IMR-90 (cell line): Measurements from ENCODE around the gene SPTLC3. TPM values are rescaled to one million over a fixed set of nuclear protein-coding genes. Genes with fewer than 3 reads are reported as not detected.

Source experiments
- ATAC-seq: fragments of 200-7000 bp; cut with Tn5 transposase; 2 replicates; pipeline ENCODE4 v1.9.1; 2020; ENCODE audit warnings: low read depth, mild to moderate bottlenecking, moderate library complexity
- BruUV-seq: library from RNA; stranded (reverse); fragments of 400-500 nt; replicated peaks from 2 replicates; lab custom pipeline; 2021; lab: Mats Ljungman, UMichigan
- CTCF ChIA-PET: fragments of 300-600 bp; formaldehyde crosslinking; extraction: SDS; loops from one replicate; lab custom pipeline; 2021; ENCODE audit warnings: antibody characterized with exemption; lab: Yijun Ruan, JAX
- POLR2A ChIA-PET: fragments of 300-600 bp; sonication (Branson Sonifier 250); formaldehyde crosslinking; loops from one replicate; lab custom pipeline; 2022; ENCODE audit warnings: antibody characterized with exemption; ENCODE audit not compliant: unreplicated experiment; lab: Charles Lee
- DNase-seq: peaks from one replicate; pipeline ENCODE4 v3.0.0; 2013
- H2AFZ ChIP-seq: replicated peaks from 2 replicates; pipeline ENCODE3; 2013; ENCODE audit warnings: low read length, mild to moderate bottlenecking; ENCODE audit not compliant: poor library complexity
- H2AK5ac ChIP-seq: 2 replicates; pipeline ENCODE4 v1.6.1; 2013; ENCODE audit warnings: low read depth, low read length, inconsistent platforms
- H2AK9ac ChIP-seq: replicated peaks from 2 replicates; pipeline ENCODE3; 2013; ENCODE audit warnings: mild to moderate bottlenecking, low read depth, low read length, moderate library complexity; ENCODE audit not compliant: poor library complexity
- H2BK120ac ChIP-seq: 2 replicates; pipeline ENCODE4 v1.6.1; 2013; ENCODE audit warnings: low read depth, low read length, inconsistent platforms
- H2BK15ac ChIP-seq: 3 replicates; pipeline ENCODE4 v1.6.1; 2013; ENCODE audit warnings: low read depth, low read length, inconsistent platforms
- H2BK20ac ChIP-seq: 2 replicates; pipeline ENCODE4 v1.6.1; 2013; ENCODE audit warnings: low read depth, mild to moderate bottlenecking, inconsistent platforms, low read length, moderate library complexity
- H2BK5ac ChIP-seq: 2 replicates; pipeline ENCODE4 v1.6.1; 2013; ENCODE audit warnings: mild to moderate bottlenecking, low read depth, low read length, inconsistent platforms; ENCODE audit not compliant: poor library complexity, severe bottlenecking
- H3K14ac ChIP-seq: replicated peaks from 2 replicates; pipeline ENCODE4 v1.6.1; 2013; ENCODE audit warnings: low read depth, low read length, inconsistent platforms
- H3K18ac ChIP-seq: 2 replicates; pipeline ENCODE4 v1.6.1; 2013; ENCODE audit warnings: low read depth, low read length, control low read depth
- H3K23ac ChIP-seq: 2 replicates; pipeline ENCODE4 v1.6.1; 2013; ENCODE audit warnings: low read depth, low read length, inconsistent platforms
- H3K27ac ChIP-seq: 2 replicates; pipeline ENCODE4 v1.5.1; 2013; ENCODE audit warnings: mild to moderate bottlenecking, control low read depth, low read length; ENCODE audit not compliant: insufficient read depth
- H3K27me3 ChIP-seq: 2 replicates; pipeline ENCODE4 v1.6.1; 2013; ENCODE audit warnings: low read length; ENCODE audit not compliant: control insufficient read depth, insufficient read depth
- H3K36me3 ChIP-seq: 2 replicates; pipeline ENCODE4 v1.6.1; 2013; ENCODE audit warnings: low read length, mixed read lengths; ENCODE audit not compliant: control insufficient read depth, insufficient read depth
- H3K4ac ChIP-seq: 2 replicates; pipeline ENCODE4 v1.6.1; 2013; ENCODE audit warnings: low read depth, low read length, inconsistent platforms
- H3K4me1 ChIP-seq: 2 replicates; pipeline ENCODE4 v1.6.1; 2013; ENCODE audit warnings: low read length, mixed read lengths; ENCODE audit not compliant: control insufficient read depth, insufficient read depth
- H3K4me2 ChIP-seq: 2 replicates; pipeline ENCODE4 v1.6.1; 2013; ENCODE audit warnings: low read depth, mild to moderate bottlenecking, control low read depth, low read length, moderate library complexity
- H3K4me3 ChIP-seq: 2 replicates; pipeline ENCODE4 v1.5.1; 2013; ENCODE audit warnings: low read depth, mild to moderate bottlenecking, control low read depth, low read length, moderate library complexity; ENCODE audit not compliant: insufficient read depth
- H3K56ac ChIP-seq: 2 replicates; pipeline ENCODE4 v1.6.1; 2013; ENCODE audit warnings: low read length, inconsistent platforms; ENCODE audit not compliant: insufficient read depth; ENCODE audit errors: extremely low read depth
- H3K79me1 ChIP-seq, 2 experiments: 2 replicates each; pipeline ENCODE4 v1.6.1; 2013; ENCODE audit warnings: low read length in 2 of 2, inconsistent platforms in 1 of 2, low read depth in 1 of 2
- H3K9ac ChIP-seq: 2 replicates; pipeline ENCODE4 v1.6.1; 2013; ENCODE audit warnings: low read depth, low read length, control low read depth
- H3K9me1 ChIP-seq: 2 replicates; pipeline ENCODE4 v1.6.1; 2013; ENCODE audit warnings: low read length, inconsistent platforms; ENCODE audit not compliant: insufficient read depth
- H3K9me3 ChIP-seq: 2 replicates; pipeline ENCODE4 v1.6.1; 2013; ENCODE audit warnings: low read length; ENCODE audit not compliant: control insufficient read depth, insufficient read depth
- H4K20me1 ChIP-seq: 2 replicates; pipeline ENCODE4 v1.6.1; 2013; ENCODE audit warnings: low read length, inconsistent platforms; ENCODE audit not compliant: insufficient read depth
- H4K5ac ChIP-seq: 2 replicates; pipeline ENCODE4 v1.6.1; 2013; ENCODE audit warnings: mild to moderate bottlenecking, low read depth, low read length, control low read depth
- H4K8ac ChIP-seq, 2 experiments: 2 replicates each; pipeline ENCODE4 v1.6.1; 2013; ENCODE audit warnings: low read depth in 2 of 2, low read length in 2 of 2, control low read depth in 1 of 2, inconsistent platforms in 1 of 2
- H4K91ac ChIP-seq: 2 replicates; pipeline ENCODE4 v1.6.1; 2013; ENCODE audit warnings: low read depth, low read length, inconsistent platforms; ENCODE audit not compliant: insufficient read depth
- BHLHE40 ChIP-seq: fragments of 150-350 bp; IDR thresholded peaks from 2 replicates; pipeline ENCODE4 v1.6.1; 2016; ENCODE audit warnings: mild to moderate bottlenecking, low read depth, low read length
- CEBPB ChIP-seq: IDR thresholded peaks from 2 replicates; pipeline ENCODE4 v1.6.1; 2012; ENCODE audit warnings: low read depth, low read length, improper control_type of control experiment
- CHD1 ChIP-seq: IDR thresholded peaks from 2 replicates; pipeline ENCODE4 v1.6.1; 2012; ENCODE audit warnings: low read depth, low read length, improper control_type of control experiment
- CTCF ChIP-seq: conservative IDR thresholded peaks from 2 replicates; pipeline ENCODE4 v1.5.1; 2012; ENCODE audit warnings: mild to moderate bottlenecking, low read depth, low read length, improper control_type of control experiment
- ELK1 ChIP-seq: fragments of 150-350 bp; IDR thresholded peaks from 2 replicates; pipeline ENCODE4 v1.6.1; 2016; ENCODE audit warnings: low read depth, mild to moderate bottlenecking, low read length, moderate library complexity, borderline replicate concordance
- FOS ChIP-seq: fragments of 150-350 bp; IDR thresholded peaks from 2 replicates; pipeline ENCODE4 v1.6.1; 2016; ENCODE audit warnings: low read depth, low read length
- MAFK ChIP-seq: IDR thresholded peaks from 2 replicates; pipeline ENCODE4 v1.6.1; 2012; ENCODE audit warnings: low read depth, low read length, improper control_type of control experiment
- MAZ ChIP-seq: IDR thresholded peaks from 2 replicates; pipeline ENCODE4 v1.6.1; 2012; ENCODE audit warnings: low read depth, mild to moderate bottlenecking, low read length, improper control_type of control experiment, moderate library complexity, borderline replicate concordance
- MXI1 ChIP-seq: IDR thresholded peaks from 2 replicates; pipeline ENCODE4 v1.6.1; 2012; ENCODE audit warnings: low read depth, mild to moderate bottlenecking, low read length, moderate library complexity, borderline replicate concordance
- NFE2L2 ChIP-seq: fragments of 150-350 bp; IDR thresholded peaks from 2 replicates; pipeline ENCODE4 v1.6.1; 2016; ENCODE audit warnings: low read depth, mild to moderate bottlenecking, low read length
- POLR2A ChIP-seq: IDR thresholded peaks from 2 replicates; pipeline ENCODE4 v1.6.1; 2012; ENCODE audit warnings: mild to moderate bottlenecking, low read depth, low read length
- RAD21 ChIP-seq: IDR thresholded peaks from 2 replicates; pipeline ENCODE4 v1.6.1; 2012; ENCODE audit warnings: low read length, improper control_type of control experiment
- RCOR1 ChIP-seq: IDR thresholded peaks from 2 replicates; pipeline ENCODE4 v1.6.1; 2012; ENCODE audit warnings: mild to moderate bottlenecking, low read length, improper control_type of control experiment; ENCODE audit not compliant: insufficient replicate concordance
- RFX5 ChIP-seq: IDR thresholded peaks from 2 replicates; pipeline ENCODE4 v1.8.0; 2012; ENCODE audit warnings: low read depth, mild to moderate bottlenecking, low read length, moderate library complexity
- SMC3 ChIP-seq: fragments of 150-350 bp; IDR thresholded peaks from 2 replicates; pipeline ENCODE4 v1.6.1; 2016; ENCODE audit warnings: low read depth, mild to moderate bottlenecking, antibody characterized with exemption, low read length, moderate library complexity
- USF2 ChIP-seq: fragments of 150-350 bp; IDR thresholded peaks from 2 replicates; pipeline ENCODE4 v1.6.1; 2017; ENCODE audit warnings: mild to moderate bottlenecking, antibody characterized with exemption, low read length, low read depth
- WGBS, 2 experiments: methylation state at CpG; one replicate each; pipeline versions ENCODE4 v1.1.5 to v1.1.7; 2013; ENCODE audit warnings: missing lambda C conversion rate in 2 of 2; ENCODE audit not compliant: insufficient read length in 1 of 2; ENCODE audit errors: extremely low coverage in 2 of 2; 5-methylcytosine and 5-hydroxymethylcytosine counted together
- dilution Hi-C: fragments of 300-500 bp; cut with HindIII; formaldehyde crosslinking; loops from one replicate; pipeline ENCODE4 v1.14.3; 2018; ENCODE audit warnings: low sequenced_read_pairs; ENCODE audit not compliant: unreplicated experiment
- in situ Hi-C: fragments of 300-500 bp; cut with MboI; formaldehyde crosslinking; loops from 3 replicates; pipeline ENCODE4 v1.14.3; 2019; ENCODE audit warnings: low sequenced_read_pairs, inconsistent platforms, mixed read lengths
- intact Hi-C: fragments of 100-400 bp; cut with micrococcal nuclease; formaldehyde crosslinking; loops from 2 replicates; pipeline ENCODE4 v1.10.0; 2022
- polyA plus RNA-seq, 3 experiments: library from polyadenylated mRNA; depleted of rRNA; stranded (reverse); fragments of >200 nt; gene quantifications; 2 replicates each; pipeline ENCODE4 v1.2.3, GENCODE V29; 2012; ENCODE audit warnings: low replicate concordance in 1 of 3
- total RNA-seq: library from RNA; depleted of rRNA; stranded (reverse); fragments of >200 nt; gene quantifications from 2 replicates; pipeline ENCODE4 v1.2.3, GENCODE V29; 2012

Gene SPTLC3
- total and polyA plus RNA-seq, 2 of the 4 experiments (the other 2 are of a cell fraction), result 0.44 to 1.6 TPM

- no peak overlapping the region for H2BK5ac ChIP-seq
- H3K56ac ChIP-seq, result no peak overlapping the region
- no peak overlapping the region for H2AK5ac ChIP-seq
- no peak overlapping the region for H3K9ac ChIP-seq
- H4K5ac ChIP-seq, result no peak overlapping the region
- no peak overlapping the region for H2BK20ac ChIP-seq
- H3K4me3 ChIP-seq, result no peak overlapping the region
- WGBS, 2 experiments, result no CpG with 5 or more reads among the region's 5 CpGs
- H4K8ac ChIP-seq, result no peak overlapping the region
- no peaks in the 10 kb centered on the region for H3K36me3 ChIP-seq
- intact Hi-C loops (no loop called here), dilution Hi-C loops (no loop called here), in situ Hi-C loops (no loop called here)
- TF ChIP-seq CHD1 (no peak), FOS (no peak), RAD21 (no peak), CTCF (no peak), SMC3 (no peak), MXI1 (no peak), CEBPB (no peak), USF2 (no peak), MAFK (no peak), ELK1 (no peak), RFX5 (no peak), MAZ (no peak), RCOR1 (no peak), BHLHE40 (no peak), POLR2A (no peak), NFE2L2 (no peak)
- H4K20me1 ChIP-seq, result no peaks in the 10 kb centered on the region
- no peak overlapping the region for H3K4ac ChIP-seq
- H2BK15ac ChIP-seq, result no peak overlapping the region
- H3K23ac ChIP-seq, result no peak overlapping the region
- ChIA-PET CTCF (no interaction called here), POLR2A (no interaction called here)
- no peak overlapping the region for H3K14ac ChIP-seq
- no peaks in the 10 kb centered on the region for H3K79me1 ChIP-seq
- no peak overlapping the region for H4K91ac ChIP-seq
- H3K27ac ChIP-seq, result no peak overlapping the region
- ATAC-seq, result no peak
- no peak overlapping the region for H3K18ac ChIP-seq
- H2AFZ ChIP-seq, result no peak overlapping the region
- H2BK120ac ChIP-seq, result no peak overlapping the region
- H3K4me1 ChIP-seq, result peaks cover 4% of the 10 kb centered on the region; the same call in 1 of the 2 replicates
- H2AK9ac ChIP-seq, result no peak overlapping the region
- no peaks in the 10 kb centered on the region for H3K27me3 ChIP-seq
- no peak for DNase-seq
- no peak overlapping the region for H3K4me2 ChIP-seq
- no TSS peak for BruUV-seq
- peaks cover 2% of the 10 kb centered on the region; the same call in 1 of the 2 replicates for H3K9me3 ChIP-seq
- H3K9me1 ChIP-seq, result no peaks in the 10 kb centered on the region
These were observed 12.6 kb downstream of the SPTLC3 start for GRCh38 chr20:13021205-13021970.
